SH-SY5Y (cell line): Measurements from ENCODE around the gene ENTPD8.

Experiments
- GATA2 ChIP-seq: IDR thresholded peaks from 2 replicates; pipeline ENCODE4 v1.6.1; 2011; ENCODE audit warnings: mild to moderate bottlenecking, low read depth, low read length
- GATA3 ChIP-seq: IDR thresholded peaks from 2 replicates; pipeline ENCODE4 v1.6.1; 2011; ENCODE audit warnings: low read depth, mild to moderate bottlenecking, low read length, moderate library complexity

DNA sequence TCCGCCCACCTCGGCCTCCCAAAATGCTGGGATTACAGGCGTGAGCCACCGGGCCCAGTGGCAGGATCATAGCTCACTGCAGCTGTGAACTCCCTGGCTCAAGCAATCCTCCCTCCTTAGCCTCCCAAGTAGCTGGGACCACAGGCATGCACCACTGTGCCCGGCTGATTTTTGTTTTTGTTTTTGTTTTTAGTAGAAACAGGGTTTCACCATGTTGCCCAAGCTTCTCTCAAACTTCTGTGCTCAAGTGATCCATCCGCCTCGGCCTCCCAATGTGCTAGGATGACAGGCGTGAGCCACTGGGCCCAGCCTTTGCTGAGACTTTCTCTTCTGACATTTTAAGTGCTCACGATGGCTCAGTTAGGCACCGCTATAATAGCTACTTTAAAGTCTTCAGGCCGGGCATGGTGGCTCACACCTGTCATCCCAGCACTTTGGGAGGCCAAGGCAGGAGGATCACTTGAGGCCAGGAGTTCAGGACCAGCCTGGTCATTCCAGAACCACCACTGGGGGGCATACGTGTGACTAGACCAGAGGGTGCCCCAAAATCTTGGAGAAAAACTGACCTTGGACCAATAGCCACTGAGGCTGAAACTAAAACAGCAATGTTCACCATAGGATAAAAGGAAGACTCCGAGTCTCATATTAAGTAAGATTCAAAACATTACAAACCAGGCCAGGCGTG, 3.1 kb upstream of the ENTPD8 start:
- TF ChIP-seq GATA2, result no peak
- no peak for TF ChIP-seq GATA3
